ENCODE results near the gene OR4M2. TPM values are rescaled to one million over a fixed set of nuclear protein-coding genes. Genes with fewer than 3 reads are reported as not detected.
"Not testable (repeated sequence)": the region's sequence is repeated elsewhere in the genome, so short reads cannot be mapped to it uniquely, and the experiment has no call there.

Gene OR4M2, protein sequence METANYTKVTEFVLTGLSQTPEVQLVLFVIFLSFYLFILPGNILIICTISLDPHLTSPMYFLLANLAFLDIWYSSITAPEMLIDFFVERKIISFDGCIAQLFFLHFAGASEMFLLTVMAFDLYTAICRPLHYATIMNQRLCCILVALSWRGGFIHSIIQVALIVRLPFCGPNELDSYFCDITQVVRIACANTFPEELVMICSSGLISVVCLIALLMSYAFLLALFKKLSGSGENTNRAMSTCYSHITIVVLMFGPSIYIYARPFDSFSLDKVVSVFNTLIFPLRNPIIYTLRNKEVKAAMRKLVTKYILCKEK
- total RNA-seq (not detected), polyA plus RNA-seq (not detected), total RNA-seq (0 reads per million in 6 experiments)

DNA sequence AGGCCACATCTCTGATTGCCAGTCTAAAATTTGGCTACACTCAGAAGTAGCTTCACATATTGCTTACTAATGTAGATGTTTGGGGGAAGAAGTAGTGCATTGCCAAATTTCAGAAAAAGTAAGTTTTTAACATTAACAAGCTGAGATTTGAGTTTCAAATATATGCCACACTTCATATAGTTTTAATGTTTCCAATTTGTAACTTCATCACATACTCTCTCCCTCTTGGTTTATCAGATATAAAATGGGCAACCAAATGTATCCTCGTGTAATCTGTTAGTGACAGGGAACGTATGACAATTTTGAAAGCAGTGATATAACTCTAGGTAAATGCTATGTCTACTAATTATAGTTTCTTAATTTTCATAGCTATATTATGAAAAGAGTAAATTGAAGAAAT lies at the start of gene OR4M2:
TSS of gene OR4M2 (plus strand) at position 301 of the 400 bp plus-strand sequence. CDS start at position 399, 98 bp downstream.
- H3K27ac Mint-ChIP-seq, H3K36me3 Mint-ChIP-seq, POLR2A ChIA-PET: not testable (repeated sequence)

DNA sequence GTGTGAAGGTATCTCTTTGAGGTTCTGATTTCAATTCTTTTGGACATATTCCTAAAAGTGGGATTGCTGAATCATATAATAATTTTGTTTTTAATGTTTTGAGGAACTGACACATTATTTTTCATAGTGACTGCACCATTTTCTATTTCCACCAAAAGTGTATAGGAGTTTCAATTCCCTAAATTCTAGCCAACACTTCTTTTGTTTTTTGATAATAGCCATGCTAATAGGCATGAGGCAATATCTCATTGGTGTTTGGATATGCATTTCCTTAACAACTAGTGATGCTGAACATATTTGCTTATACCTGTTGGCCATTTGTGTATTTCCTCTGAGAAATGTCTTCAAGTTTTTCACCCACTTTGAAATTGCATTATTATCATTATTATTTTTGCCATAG lies 11.1 kb upstream of the OR4M2 start:
- ATAC-seq, H3K27ac Mint-ChIP-seq, H3K4me3 Mint-ChIP-seq, DNase-seq, H3K36me3 Mint-ChIP-seq, POLR2A ChIA-PET, H3K9me3 Mint-ChIP-seq, H3K27me3 Mint-ChIP-seq, H3K4me1 Mint-ChIP-seq: not testable (repeated sequence)

More for the DNA sequence above, at the start of gene OR4M2:
- not testable (repeated sequence) for H3K9me3 Mint-ChIP-seq, DNase-seq, H3K4me1 Mint-ChIP-seq, H3K27me3 Mint-ChIP-seq, H3K4me3 Mint-ChIP-seq, ATAC-seq

DNA sequence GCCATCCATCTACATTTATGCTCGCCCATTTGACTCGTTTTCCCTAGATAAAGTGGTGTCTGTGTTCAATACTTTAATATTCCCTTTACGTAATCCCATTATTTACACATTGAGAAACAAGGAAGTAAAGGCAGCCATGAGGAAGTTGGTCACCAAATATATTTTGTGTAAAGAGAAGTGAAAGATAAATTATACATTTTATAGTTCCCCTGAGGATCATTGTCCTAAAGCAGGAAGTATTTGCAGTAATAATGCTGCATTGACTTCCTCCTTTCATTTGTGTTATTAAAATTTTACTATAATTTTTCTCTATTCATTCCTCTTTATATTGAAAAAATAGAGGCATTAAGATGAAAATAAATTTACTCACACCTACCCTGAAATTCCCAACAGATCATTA lies 1.1 kb downstream of the OR4M2 start:
- ATAC-seq, DNase-seq, H3K9me3 Mint-ChIP-seq, H3K36me3 Mint-ChIP-seq, H3K4me1 Mint-ChIP-seq, H3K4me3 Mint-ChIP-seq, H3K27me3 Mint-ChIP-seq, H3K27ac Mint-ChIP-seq, POLR2A ChIA-PET: not testable (repeated sequence)

DNA sequence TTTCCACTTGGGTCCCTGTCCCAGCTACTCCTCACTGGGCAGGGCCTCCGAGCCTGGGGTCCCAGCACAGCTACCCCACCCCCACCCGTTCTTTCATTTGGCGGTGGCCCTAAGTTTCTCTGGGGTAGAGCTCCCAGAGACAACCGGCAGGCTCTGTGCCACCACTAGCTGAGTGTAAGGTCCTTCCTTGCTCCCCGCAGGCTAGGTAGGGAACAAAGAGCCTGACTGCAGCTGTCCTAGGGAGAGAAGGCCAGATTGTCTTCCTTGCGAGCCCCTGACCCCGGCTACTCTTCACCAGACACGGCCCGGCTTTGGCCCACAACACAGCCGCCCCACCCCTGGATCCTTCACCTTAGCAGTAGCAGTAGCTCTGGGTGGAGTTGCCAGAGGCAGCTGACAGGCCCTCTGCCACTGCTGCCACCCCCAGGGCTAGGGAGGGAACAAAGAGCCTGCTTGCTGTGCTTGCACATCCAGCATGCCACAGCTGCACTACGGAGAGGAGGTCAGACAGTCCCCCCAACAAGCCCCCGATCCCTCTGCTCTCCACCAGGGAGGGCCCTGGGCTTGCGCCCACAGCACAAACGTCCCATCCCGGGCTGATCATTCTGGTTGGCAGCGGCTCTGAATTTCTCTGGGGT lies 18.4 kb downstream of the OR4M2 start:
- H3K27me3 Mint-ChIP-seq, H3K9me3 Mint-ChIP-seq, H3K36me3 Mint-ChIP-seq, DNase-seq, H3K4me1 Mint-ChIP-seq, POLR2A ChIA-PET, H3K27ac Mint-ChIP-seq, H3K4me3 Mint-ChIP-seq: not testable (repeated sequence)
- ATAC-seq, result peak; percentile 77 to 85

DNA sequence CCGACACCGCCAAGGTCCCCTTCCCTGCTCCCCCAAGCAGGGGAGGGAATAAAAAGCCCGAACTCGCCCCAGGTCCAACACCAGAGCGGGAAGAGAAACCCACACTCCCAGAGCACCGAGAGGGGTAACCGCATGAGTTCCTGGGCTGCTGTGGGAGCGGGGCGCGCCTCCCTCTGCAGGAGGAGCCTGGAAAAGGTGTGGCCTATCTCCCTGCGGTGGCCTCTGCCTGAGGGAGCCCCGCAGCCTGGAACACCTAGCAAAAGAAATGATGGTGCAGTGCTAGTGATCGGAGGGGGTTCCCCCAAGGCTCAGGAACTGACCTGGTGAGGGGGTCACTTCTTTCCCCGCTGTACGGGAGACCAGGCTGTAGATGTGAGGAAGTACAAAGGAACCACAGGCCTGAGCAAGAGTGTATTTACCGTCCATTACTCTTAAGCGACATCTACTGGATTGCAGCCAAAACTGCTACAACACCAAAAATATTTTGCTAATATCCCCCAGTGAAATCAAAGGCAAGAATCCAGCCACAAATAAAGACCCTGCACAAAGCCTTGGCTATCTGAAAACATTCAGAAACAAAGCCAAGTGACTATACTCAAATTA lies 19.1 kb downstream of the OR4M2 start:
- DNase-seq, H3K27ac Mint-ChIP-seq, H3K4me3 Mint-ChIP-seq, H3K9me3 Mint-ChIP-seq, H3K36me3 Mint-ChIP-seq, POLR2A ChIA-PET, H3K4me1 Mint-ChIP-seq, H3K27me3 Mint-ChIP-seq: not testable (repeated sequence)
- peak; percentile 72 to 87 for ATAC-seq

DNA sequence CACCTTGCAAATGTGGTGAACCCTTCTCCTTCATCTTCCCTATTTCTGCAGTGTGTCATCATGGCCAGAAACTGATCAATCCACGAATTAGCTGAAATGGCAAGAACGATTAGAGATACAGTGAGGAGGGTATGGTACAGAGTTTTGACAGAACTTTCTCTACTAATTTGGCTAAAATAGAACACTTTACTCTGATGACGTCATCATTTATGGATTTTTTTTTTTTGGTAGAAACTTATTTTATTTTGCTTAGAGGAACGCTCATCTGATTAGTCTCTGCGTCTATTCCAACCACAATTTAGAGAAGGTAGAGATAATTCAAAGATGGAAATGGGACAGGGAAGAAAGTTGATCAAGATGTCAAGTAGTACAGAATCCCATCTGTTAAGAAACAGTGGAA lies 41.7 kb downstream of the OR4M2 start:
- H3K4me1 Mint-ChIP-seq, H3K27ac Mint-ChIP-seq, DNase-seq, H3K27me3 Mint-ChIP-seq, H3K4me3 Mint-ChIP-seq, H3K9me3 Mint-ChIP-seq, H3K36me3 Mint-ChIP-seq, ATAC-seq, POLR2A ChIA-PET: not testable (repeated sequence)

Other genes with a start within 250 kb of the OR4M2 start
- not detected for gene POTEB, start 202.8 kb upstream of the OR4M2 start, total RNA-seq
- not detected for gene POTEB, start 202.8 kb upstream of the OR4M2 start, polyA plus RNA-seq

Data from naive thymus-derived CD8-positive, alpha-beta T cell (primary cell).